ENCODE data around the gene MCUB.

- no peak for TF ChIP-seq ZNF121 (tag by site-specific recombination; IDR thresholded peaks at IDR 0.05)
- TF ChIP-seq CTCF (tag by site-specific recombination; IDR thresholded peaks at IDR 0.05): no peak
- TF ChIP-seq KLF1 (tag by site-specific recombination; IDR thresholded peaks at IDR 0.05): no peak
- TF ChIP-seq, protein P1, sequence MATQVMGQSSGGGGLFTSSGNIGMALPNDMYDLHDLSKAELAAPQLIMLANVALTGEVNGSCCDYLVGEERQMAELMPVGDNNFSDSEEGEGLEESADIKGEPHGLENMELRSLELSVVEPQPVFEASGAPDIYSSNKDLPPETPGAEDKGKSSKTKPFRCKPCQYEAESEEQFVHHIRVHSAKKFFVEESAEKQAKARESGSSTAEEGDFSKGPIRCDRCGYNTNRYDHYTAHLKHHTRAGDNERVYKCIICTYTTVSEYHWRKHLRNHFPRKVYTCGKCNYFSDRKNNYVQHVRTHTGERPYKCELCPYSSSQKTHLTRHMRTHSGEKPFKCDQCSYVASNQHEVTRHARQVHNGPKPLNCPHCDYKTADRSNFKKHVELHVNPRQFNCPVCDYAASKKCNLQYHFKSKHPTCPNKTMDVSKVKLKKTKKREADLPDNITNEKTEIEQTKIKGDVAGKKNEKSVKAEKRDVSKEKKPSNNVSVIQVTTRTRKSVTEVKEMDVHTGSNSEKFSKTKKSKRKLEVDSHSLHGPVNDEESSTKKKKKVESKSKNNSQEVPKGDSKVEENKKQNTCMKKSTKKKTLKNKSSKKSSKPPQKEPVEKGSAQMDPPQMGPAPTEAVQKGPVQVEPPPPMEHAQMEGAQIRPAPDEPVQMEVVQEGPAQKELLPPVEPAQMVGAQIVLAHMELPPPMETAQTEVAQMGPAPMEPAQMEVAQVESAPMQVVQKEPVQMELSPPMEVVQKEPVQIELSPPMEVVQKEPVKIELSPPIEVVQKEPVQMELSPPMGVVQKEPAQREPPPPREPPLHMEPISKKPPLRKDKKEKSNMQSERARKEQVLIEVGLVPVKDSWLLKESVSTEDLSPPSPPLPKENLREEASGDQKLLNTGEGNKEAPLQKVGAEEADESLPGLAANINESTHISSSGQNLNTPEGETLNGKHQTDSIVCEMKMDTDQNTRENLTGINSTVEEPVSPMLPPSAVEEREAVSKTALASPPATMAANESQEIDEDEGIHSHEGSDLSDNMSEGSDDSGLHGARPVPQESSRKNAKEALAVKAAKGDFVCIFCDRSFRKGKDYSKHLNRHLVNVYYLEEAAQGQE (tag by site-specific recombination; IDR thresholded peaks at IDR 0.05): no peak
- TF ChIP-seq ZBTB11 (tag by site-specific recombination; conservative IDR thresholded peaks at IDR 0.05; ENCODE audit: low read depth): no peak
- TF ChIP-seq ZNF529 (tag by site-specific recombination; IDR thresholded peaks at IDR 0.05; ENCODE audit: insufficient replicate concordance): no peak
- no peak for TF ChIP-seq ELK4 (IDR thresholded peaks at IDR 0.05; ENCODE audit: borderline replicate concordance, low read depth, low read length)
- TF ChIP-seq ZNF610 (tag by site-specific recombination; IDR thresholded peaks at IDR 0.05; ENCODE audit: borderline replicate concordance): no peak
Measured at GRCh38 chr4:109675181-109675580, 115.1 kb downstream of the MCUB start.
